ENCODE results near the gene VMA21.

Gene VMA21

GRCh38 chrX:151396825-151397740 lies at the start of gene VMA21:
Gene VMA21, plus strand, starts transcription at chrX:151397206. Its CDS starts 103 bp downstream, at chrX:151397309.
- H3K27me3 ChIP-seq (replicated peaks; ENCODE audit: control insufficient read depth, insufficient read depth, low read length): no peaks in the 10 kb centered on the region
- no peaks in the 10 kb centered on the region for H3K36me3 ChIP-seq (ENCODE audit: control insufficient read depth, insufficient read depth, low read length)
- H3K4me3 ChIP-seq (replicated peaks; ENCODE audit: low read depth, low read length): peak within 1 kb of the TSS; percentile 85
- peak; percentile 87 for DNase-seq (ENCODE audit: extremely low read depth, insufficient read length)
- TF ChIP-seq, protein P1, sequence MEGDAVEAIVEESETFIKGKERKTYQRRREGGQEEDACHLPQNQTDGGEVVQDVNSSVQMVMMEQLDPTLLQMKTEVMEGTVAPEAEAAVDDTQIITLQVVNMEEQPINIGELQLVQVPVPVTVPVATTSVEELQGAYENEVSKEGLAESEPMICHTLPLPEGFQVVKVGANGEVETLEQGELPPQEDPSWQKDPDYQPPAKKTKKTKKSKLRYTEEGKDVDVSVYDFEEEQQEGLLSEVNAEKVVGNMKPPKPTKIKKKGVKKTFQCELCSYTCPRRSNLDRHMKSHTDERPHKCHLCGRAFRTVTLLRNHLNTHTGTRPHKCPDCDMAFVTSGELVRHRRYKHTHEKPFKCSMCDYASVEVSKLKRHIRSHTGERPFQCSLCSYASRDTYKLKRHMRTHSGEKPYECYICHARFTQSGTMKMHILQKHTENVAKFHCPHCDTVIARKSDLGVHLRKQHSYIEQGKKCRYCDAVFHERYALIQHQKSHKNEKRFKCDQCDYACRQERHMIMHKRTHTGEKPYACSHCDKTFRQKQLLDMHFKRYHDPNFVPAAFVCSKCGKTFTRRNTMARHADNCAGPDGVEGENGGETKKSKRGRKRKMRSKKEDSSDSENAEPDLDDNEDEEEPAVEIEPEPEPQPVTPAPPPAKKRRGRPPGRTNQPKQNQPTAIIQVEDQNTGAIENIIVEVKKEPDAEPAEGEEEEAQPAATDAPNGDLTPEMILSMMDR (IDR thresholded peaks at IDR 0.05; ENCODE audit: insufficient read depth, low read length, poor library complexity, severe bottlenecking): no peak

GRCh38 chrX:151359341-151359740 lies 37.7 kb upstream of the VMA21 start:
- no peak for DNase-seq (ENCODE audit: extremely low read depth, insufficient read length)
- Histone ChIP-seq H3K36me3 (ENCODE audit: control insufficient read depth, insufficient read depth, low read length) (no peaks in the 10 kb centered on the region), H3K4me3 (replicated peaks; ENCODE audit: low read depth, low read length) (no peak overlapping the region), H3K27me3 (replicated peaks; ENCODE audit: control insufficient read depth, insufficient read depth, low read length) (no peaks in the 10 kb centered on the region; the same call in 1 of the 2 replicates)
- TF ChIP-seq, protein P1 (IDR thresholded peaks at IDR 0.05; ENCODE audit: insufficient read depth, low read length, poor library complexity, severe bottlenecking): no peak

- TF ChIP-seq, protein P1 (IDR thresholded peaks at IDR 0.05; ENCODE audit: insufficient read depth, low read length, poor library complexity, severe bottlenecking): peak; percentile 89
- peak; percentile 9 for DNase-seq (ENCODE audit: extremely low read depth, insufficient read length)
- Histone ChIP-seq H3K36me3 (ENCODE audit: control insufficient read depth, insufficient read depth, low read length) (no peaks in the 10 kb centered on the region), H3K4me3 (replicated peaks; ENCODE audit: low read depth, low read length) (no peak overlapping the region), H3K27me3 (replicated peaks; ENCODE audit: control insufficient read depth, insufficient read depth, low read length) (no peaks in the 10 kb centered on the region; the same call in 1 of the 2 replicates)
Measured at GRCh38 chrX:151359931-151360871, 36.8 kb upstream of the VMA21 start.

DNA sequence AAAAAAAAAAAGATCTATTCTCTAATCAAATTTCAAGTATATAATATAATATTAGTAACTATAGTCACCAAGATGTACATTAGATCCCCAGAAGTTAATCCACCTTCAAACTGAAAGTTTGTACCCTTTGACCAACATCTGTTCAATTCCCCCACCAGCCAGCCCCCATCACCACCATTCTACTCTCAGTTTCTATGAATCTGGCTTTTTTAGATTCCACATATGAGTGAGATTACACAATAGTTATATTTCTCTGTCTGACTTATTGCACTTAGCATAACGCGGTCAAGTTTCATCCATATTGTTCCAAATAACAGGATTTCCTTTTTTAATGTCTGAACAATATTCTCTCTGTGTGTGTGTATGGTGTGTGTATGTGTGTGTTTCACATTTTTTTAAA lies 33.7 kb upstream of the VMA21 start:
- Histone ChIP-seq H3K36me3 (ENCODE audit: control insufficient read depth, insufficient read depth, low read length) (no peaks in the 10 kb centered on the region), H3K4me3 (replicated peaks; ENCODE audit: low read depth, low read length) (no peak overlapping the region), H3K27me3 (replicated peaks; ENCODE audit: control insufficient read depth, insufficient read depth, low read length) (no peaks in the 10 kb centered on the region; the same call in 1 of the 2 replicates)
- TF ChIP-seq, protein P1 (IDR thresholded peaks at IDR 0.05; ENCODE audit: insufficient read depth, low read length, poor library complexity, severe bottlenecking): no peak
- no peak for DNase-seq (ENCODE audit: extremely low read depth, insufficient read length)

GRCh38 chrX:151365579-151365978 lies 31.4 kb upstream of the VMA21 start:
- Histone ChIP-seq H3K4me3 (replicated peaks; ENCODE audit: low read depth, low read length) (no peak overlapping the region), H3K27me3 (replicated peaks; ENCODE audit: control insufficient read depth, insufficient read depth, low read length) (no peaks in the 10 kb centered on the region), H3K36me3 (ENCODE audit: control insufficient read depth, insufficient read depth, low read length) (no peaks in the 10 kb centered on the region; the same call in 1 of the 2 replicates)
- no peak for DNase-seq (ENCODE audit: extremely low read depth, insufficient read length)
- TF ChIP-seq, protein P1 (IDR thresholded peaks at IDR 0.05; ENCODE audit: insufficient read depth, low read length, poor library complexity, severe bottlenecking): no peak
